ENCODE results near the gene SEMA4A.

The SEMA4A gene

GRCh38 chr1:156136970-156137483 lies 16.4 kb upstream of the SEMA4A start:
- DNase-seq: no peak

DNA sequence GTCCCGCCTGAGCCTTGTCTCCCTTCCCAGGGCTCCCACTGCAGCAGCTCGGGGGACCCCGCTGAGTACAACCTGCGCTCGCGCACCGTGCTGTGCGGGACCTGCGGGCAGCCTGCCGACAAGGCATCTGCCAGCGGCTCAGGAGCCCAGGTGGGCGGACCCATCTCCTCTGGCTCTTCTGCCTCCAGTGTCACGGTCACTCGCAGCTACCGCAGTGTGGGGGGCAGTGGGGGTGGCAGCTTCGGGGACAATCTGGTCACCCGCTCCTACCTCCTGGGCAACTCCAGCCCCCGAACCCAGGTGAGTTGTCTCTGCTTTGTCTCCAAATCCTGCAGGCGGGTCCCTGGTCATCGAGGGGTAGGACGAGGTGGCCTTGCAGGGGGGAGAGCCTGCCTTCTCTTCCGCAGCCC lies 14.9 kb upstream of the SEMA4A start:
- DNase-seq: no peak

DNA sequence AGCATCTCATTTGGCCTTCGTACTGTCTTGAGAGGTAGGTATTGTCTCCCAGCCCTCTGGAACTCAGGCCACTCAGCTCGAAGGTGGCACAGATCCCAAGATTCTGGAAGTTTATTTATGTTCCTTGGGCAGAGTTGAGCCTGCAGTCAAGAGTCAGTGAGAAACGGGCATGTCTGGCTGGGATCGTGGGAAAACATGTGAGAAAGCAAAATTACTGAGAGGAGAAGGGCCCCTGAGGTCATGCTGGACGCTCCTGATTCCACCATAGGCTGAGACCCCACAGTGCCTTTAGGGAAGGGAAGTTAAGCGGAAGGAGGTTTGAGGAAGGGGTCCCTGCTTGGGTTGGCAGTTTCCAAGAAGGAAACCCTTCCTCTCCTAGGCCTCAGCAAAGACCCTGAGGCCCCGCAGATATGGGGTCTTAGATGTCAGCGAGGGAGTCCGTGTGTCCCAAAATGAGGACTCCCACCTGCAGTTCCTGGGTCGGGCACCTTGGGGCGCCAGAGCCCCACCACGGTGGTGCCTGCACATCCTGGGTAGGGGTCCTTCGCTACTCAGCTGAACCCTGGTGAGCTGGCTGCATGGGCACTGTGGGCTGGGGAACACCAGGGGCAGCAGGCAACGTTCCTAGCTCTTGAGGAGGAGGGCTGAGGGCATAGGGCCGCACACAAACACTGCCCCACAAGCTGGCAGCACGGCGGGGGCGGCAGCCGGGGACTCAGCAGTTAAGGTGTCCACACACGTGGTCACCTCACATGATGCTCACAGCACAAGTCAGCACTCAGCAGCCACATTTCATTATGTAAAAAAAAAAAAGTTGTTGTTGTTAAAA lies 12.3 kb upstream of the SEMA4A start:
- no peak for DNase-seq

DNA sequence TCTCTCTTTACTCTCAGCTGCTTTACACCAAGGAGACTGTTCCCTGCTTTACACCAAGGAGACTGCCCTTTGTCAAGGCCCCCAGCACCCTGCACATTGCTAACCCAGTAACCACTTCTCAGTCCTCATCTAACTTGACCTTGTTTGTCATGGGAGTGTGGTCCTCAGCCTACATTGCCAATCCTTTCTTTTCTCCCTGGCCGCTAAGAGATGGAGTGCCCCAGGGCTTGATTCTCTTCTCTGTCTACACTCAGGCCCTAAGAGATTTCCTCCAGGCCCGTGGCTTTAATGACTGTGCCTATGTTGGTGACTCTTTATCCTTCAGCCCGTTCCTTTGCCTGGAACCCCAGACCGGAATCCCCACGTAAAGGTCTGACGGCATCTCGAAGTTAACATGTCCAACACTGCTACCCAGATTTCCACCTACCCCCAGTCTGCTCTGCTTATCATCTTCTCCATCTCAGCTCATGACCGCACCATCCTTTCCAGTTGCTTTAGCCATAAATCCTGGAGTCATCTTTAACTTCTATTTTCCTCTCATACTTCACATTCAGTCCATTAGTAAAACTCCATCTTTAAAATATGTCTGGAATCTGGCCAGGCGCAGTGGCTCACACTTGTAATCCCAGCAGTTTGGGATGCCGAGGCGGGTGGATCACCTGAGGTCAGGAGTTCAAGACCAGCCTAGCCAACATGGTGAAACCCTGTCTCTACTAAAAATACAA lies 9.5 kb upstream of the SEMA4A start:
- no peak for DNase-seq

GRCh38 chr1:156144742-156145141 lies 8.6 kb upstream of the SEMA4A start:
- DNase-seq: no peak

- no peak for DNase-seq
These were observed 7.8 kb upstream of the SEMA4A start for GRCh38 chr1:156145650-156146019.

GRCh38 chr1:156146020-156146768 lies 7.2 kb upstream of the SEMA4A start:
- peak; percentile 95 for DNase-seq

DNA sequence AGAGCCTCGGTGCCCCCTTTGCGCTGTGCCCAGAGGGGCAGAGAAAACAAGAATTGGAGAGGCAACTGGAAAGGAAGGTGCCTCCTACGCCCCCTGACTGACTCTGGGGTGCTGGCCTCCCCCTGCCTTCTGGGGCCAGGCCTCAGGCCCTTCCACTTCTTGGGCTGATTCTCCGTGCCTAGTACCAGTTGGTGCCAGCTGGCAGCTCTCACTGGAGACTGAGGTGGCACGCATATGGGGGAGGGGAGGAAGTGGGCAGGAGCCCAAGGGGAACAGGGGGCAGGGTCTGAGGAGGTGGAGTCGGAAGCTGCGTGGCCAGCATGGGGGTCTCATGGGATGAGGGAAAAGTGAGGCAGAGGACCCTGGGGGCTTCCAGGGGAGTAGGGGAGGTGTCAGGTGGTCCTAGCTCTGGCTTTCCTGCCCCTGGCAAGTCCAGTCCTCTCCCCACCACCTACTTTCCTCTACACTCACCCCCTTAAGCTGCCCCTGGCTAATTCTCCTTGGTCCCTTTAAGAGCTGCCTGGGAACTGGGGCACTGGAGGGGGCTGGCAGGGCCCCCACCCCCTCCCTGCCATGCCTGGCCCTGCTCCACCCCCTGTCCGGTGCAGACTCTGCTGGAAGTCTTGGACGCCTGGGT lies 6.5 kb upstream of the SEMA4A start:
- no peak for DNase-seq

- DNase-seq: no peak
These were observed 5.2 kb upstream of the SEMA4A start for GRCh38 chr1:156148216-156148615.

DNA sequence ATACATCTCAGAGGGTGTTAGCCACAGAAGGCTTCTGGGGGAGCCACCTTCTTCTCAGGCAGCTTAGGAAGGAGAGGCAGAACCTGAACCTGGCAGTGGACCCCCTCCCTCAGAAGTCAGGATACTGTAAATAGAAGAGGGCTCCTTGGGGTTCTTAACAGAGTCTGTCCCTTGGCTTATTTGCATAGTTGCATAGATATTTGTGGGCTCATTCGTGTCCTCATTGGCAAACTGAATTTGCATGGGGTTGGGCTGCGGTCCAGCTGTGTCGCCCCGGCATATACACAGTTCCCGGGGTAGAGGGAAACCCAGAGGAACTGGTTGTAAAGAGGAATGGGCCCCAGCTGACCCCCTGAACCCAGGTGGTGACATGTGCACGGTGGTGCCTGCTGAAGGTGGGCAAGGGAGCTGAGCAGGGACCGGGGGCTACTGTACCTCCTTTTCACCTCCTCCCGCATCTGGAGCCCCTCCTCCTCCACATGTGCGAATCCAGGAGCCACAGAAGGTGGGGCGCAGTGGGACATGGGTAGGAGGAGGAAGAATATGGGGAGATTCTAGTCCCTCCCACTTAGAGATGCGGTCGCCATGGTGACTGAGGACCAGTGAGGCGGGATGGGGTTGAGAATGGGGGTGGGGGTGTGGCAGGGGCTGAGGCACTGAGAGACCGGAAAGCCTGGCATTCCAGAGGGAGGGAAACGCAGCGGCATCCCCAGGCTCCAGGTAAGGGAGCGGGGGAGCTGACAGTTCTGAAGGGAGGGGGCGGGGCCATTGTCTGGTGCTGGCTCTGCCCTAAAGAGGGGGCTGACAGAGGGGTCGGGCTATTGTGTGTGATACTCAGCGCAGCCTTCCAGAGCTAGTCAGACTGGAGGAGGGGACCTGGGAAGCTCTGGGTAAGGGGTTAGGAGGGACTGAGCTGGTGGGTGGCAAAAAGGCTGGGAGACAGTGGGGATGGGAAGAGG lies 3.7 kb upstream of the SEMA4A start:
- DNase-seq: no peak

- DNase-seq: no peak
These were observed 2.9 kb upstream of the SEMA4A start for GRCh38 chr1:156150333-156151011.

DNA sequence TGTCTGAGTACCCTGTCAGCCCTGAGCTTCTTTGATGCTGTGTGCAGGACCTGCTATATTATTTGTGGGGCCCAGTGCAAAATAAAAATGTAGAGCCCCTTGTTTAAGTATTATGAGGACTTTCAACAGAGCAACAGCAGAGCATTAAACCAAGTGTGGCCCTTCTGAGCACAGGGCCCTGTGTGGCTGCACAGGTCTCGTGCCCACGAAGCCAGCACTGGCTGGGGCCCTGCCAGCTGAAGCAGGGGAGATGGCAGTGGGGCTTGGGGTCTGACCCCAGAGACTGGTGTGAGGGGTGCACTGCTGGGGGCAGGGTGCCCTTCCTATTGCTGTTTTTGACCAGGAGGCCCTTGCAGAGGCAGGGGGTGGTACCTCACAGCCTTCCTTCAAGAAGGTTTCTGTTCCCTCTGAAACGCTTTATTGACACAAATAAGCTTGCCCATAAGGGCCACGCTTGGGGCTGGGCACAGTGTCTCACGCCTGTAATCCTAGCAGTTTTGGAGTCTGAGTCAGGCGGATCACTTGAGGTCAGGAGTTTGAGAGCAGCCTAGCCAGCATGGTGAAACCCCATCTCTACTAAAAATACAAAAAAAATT lies 2.2 kb upstream of the SEMA4A start:
- peak; percentile 53 for DNase-seq

DNA sequence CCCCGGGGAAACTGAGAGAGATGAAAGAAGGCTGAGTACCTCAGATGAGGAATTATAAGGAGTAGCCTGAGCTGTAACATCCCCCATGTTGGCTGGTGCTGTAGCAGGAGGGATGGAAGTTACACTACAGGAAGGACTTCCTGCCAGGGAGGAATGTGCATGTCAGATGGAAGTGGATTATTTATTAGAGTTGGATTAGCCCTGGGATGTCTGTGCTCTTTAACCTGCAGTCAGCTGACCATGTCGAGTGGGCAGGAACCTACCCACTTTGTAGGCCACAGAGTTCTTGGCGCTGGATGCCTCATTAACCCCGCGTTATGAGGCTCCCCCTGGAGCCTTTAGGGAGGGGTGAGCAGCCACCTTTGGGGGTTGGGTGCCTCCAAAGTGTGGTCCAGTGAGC lies 757 bp upstream of the SEMA4A start:
- DNase-seq: no peak

DNA sequence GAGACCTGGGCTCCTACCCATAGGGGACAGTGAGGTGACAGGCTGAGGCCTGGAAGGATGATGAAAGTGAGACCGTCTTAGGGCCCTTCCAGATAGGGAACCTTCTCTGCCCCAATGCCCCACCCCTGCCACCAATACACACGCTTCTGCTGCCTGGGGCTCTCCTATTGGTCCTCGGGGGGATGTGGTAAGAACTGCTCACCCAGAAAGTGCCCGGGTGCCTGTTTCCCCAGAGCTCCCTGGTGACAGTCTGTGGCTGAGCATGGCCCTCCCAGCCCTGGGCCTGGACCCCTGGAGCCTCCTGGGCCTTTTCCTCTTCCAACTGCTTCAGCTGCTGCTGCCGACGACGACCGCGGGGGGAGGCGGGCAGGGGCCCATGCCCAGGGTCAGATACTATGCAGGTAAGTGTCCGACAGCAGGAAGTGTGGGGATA lies 948 bp downstream of the SEMA4A start:
- no peak for DNase-seq

DNA sequence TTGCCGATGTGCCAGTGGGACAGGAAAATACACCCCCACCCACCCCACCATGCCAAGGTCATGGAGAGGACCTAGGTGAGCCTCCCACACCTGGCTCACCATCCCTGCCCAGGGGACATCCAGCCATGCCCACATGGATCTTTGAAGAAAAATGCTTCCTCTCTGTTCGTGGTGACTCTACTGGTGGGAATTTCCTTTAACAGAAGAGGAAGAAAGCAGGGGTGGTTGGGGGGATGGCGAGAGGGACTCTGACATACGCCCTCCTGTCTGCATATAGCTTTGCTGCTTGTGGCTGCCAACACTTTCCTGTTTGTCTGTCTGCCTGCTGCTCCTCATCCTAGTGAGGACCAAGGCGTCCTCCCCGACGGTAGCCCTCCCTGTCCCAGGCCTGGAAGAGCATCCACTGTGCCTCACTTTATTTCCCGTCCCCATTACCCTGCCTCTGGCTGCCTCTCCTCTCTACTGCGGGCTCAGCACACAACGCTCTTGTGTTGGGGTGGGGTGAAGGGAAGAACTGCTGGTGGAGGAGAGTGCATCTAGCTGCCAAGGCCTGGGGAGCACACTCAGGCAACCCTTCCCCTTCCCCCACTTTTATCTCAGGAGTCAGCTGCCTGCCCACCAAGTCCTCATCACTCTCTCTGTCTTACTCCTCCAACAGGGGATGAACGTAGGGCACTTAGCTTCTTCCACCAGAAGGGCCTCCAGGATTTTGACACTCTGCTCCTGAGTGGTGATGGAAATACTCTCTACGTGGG lies 2.5 kb downstream of the SEMA4A start:
- DNase-seq: no peak

GRCh38 chr1:156157506-156157905 lies 4.1 kb downstream of the SEMA4A start:
- DNase-seq: no peak

GRCh38 chr1:156157966-156158365 lies 4.6 kb downstream of the SEMA4A start:
- no peak for DNase-seq

GRCh38 chr1:156160000-156160742 lies 6.8 kb downstream of the SEMA4A start:
- DNase-seq: no peak

GRCh38 chr1:156160743-156161171 lies 7.4 kb downstream of the SEMA4A start:
- peak; percentile 72 for DNase-seq

Data from fibroblast of skin of back (primary cell).